Stimulated activated CD8-positive, alpha-beta memory T cell treated with anti-CD3 and anti-CD28 coated beads, Interleukin-15, amount 100 ng/mL, for 48 hours (primary cell): ENCODE measurements around the gene MYEOV.
A peak's percentile ranks its signal among the peaks of the same experiment; 100 is the strongest.

ENCODE experiments used
- DNase-seq, 2 donors: peaks; one replicate each; pipeline ENCODE4 v3.0.0-alpha.2; 2020; ENCODE audit warnings: low read depth in 2 of 2

Gene MYEOV

GRCh38 chr11:69316956-69317355, 23.0 kb downstream of the MYEOV start:
- no peak for DNase-seq

- DNase-seq, result no peak
Measured at GRCh38 chr11:69317401-69318092, 23.6 kb downstream of the MYEOV start.

- DNase-seq, result no peak
Measured at GRCh38 chr11:69318093-69318420, 24.1 kb downstream of the MYEOV start.

- DNase-seq, result no peak
Measured at GRCh38 chr11:69319255-69320106, 25.5 kb downstream of the MYEOV start.

GRCh38 chr11:69320326-69320725, 26.4 kb downstream of the MYEOV start:
- DNase-seq, result no peak

GRCh38 chr11:69320756-69321741, 27.1 kb downstream of the MYEOV start:
- DNase-seq, result no peak

- DNase-seq, result no peak
Measured at GRCh38 chr11:69321877-69322361, 28.0 kb downstream of the MYEOV start.

GRCh38 chr11:69325446-69325845, 31.5 kb downstream of the MYEOV start:
- no peak for DNase-seq

- no peak for DNase-seq
Measured at GRCh38 chr11:69326622-69327219, 32.8 kb downstream of the MYEOV start.

GRCh38 chr11:69327741-69328191, 33.8 kb downstream of the MYEOV start:
- no peak for DNase-seq

GRCh38 chr11:69328231-69328630, 34.3 kb downstream of the MYEOV start:
- DNase-seq, result no peak

GRCh38 chr11:69329581-69329980, 35.6 kb downstream of the MYEOV start:
- DNase-seq, result no peak

- DNase-seq, result no peak
Measured at GRCh38 chr11:69330330-69330729, 36.4 kb downstream of the MYEOV start.

GRCh38 chr11:69333149-69333710, 39.3 kb downstream of the MYEOV start:
- DNase-seq, result no peak

- DNase-seq, result no peak
Measured at GRCh38 chr11:69333879-69334278, 39.9 kb downstream of the MYEOV start.

- no peak for DNase-seq
Measured at GRCh38 chr11:69335007-69335780, 41.2 kb downstream of the MYEOV start.

GRCh38 chr11:69335781-69336405, 41.9 kb downstream of the MYEOV start:
- no peak for DNase-seq

GRCh38 chr11:69337211-69337721, 43.3 kb downstream of the MYEOV start:
- peak; percentile 14 to 18 for DNase-seq

GRCh38 chr11:69339041-69339733, 45.2 kb downstream of the MYEOV start:
- DNase-seq, result no peak
